GM12891 (cell line): ENCODE results near the gene GEMIN4.
"Not testable (repeated sequence)": the region's sequence is repeated elsewhere in the genome, so short reads cannot be mapped to it uniquely, and the experiment has no call there.

Experiments used
- POLR2A ChIP-seq: IDR thresholded peaks from 2 replicates; pipeline ENCODE4 v1.6.1; 2011; ENCODE audit warnings: low read depth, low read length, control low read depth
- POLR2AphosphoS5 ChIP-seq: IDR thresholded peaks from 2 replicates; pipeline ENCODE4 v1.6.1; 2011; ENCODE audit warnings: low read depth, low read length, control low read depth
- POU2F2 ChIP-seq: IDR thresholded peaks from 2 replicates; pipeline ENCODE4 v1.6.1; 2011; ENCODE audit warnings: low read depth, mild to moderate bottlenecking, control low read depth, low read length, moderate library complexity
- TAF1 ChIP-seq: IDR thresholded peaks from 2 replicates; pipeline ENCODE4 v1.6.1; 2011; ENCODE audit warnings: low read depth, low read length, control low read depth

DNA sequence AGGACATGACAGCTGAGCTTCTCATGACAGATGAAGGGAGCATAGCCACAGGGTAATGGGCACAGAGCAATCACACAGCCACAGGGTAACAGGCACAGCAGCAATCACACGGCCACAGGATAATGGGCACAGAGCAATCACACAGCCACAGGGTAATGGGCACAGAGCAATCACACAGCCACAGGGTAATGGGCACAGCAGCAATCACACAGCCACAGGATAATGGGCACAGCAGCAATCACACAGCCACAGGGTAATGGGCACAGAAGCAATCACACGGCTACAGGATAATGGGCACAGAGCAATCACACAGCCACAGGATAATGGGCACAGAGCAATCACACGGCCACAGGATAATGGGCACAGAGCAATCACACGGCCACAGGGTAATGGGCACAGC, 3.5 kb downstream of the GEMIN4 start:
- not testable (repeated sequence) for TF ChIP-seq POLR2AphosphoS5, TAF1, POLR2A, POU2F2
